ENCODE results near the gene BRD2.

BRD2 gene

DNA sequence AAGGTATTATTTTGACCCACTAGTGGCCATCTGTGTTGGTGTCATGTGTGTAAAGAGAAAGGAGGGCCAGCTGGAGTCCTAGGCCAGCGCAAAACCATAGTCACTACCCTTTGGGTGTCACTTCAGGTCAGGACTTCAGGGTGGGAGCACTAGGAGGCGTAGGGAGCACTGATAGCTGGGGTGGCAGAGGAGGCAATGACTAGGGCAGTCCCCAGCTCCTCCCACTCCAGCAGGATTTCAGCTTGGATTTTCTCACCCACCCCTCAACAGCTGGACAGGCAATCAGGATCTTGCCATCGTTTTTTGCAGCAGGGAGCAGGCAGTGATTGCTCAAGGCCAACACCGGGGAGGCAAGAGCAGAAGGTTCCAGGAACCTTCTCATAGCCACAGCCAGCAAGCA lies 45.2 kb downstream of the BRD2 start:
- H3K23ac ChIP-seq (ENCODE audit: low read depth, low read length, poor library complexity) = no peak overlapping the region
- no peak overlapping the region for H2AK5ac ChIP-seq (ENCODE audit: low read depth, low read length)
- no peak overlapping the region for H2BK5ac ChIP-seq (ENCODE audit: low read length)
- no peak for DNase-seq (ENCODE audit: low spot score)
- no peak overlapping the region for H4K91ac ChIP-seq (ENCODE audit: low read depth, low read length, poor library complexity)
- no peak overlapping the region for H3K9ac ChIP-seq (ENCODE audit: low read depth, low read length, poor library complexity)
- peaks cover 0 to 4% of the 10 kb centered on the region in 2 donors for H3K4me1 ChIP-seq (ENCODE audit: control insufficient read depth in 2 of 2, insufficient read depth in 1 of 2, low read depth in 1 of 2, low read length in 2 of 2)
- H3K9me3 ChIP-seq (replicated peaks in 1 of 2; ENCODE audit: control insufficient read depth in 2 of 2, insufficient read depth in 1 of 2, low read depth in 1 of 2, low read length in 2 of 2) = no peaks in the 10 kb centered on the region
- H3K4me3 ChIP-seq (ENCODE audit: low read length in 2 of 2) = no peak overlapping the region
- no peak overlapping the region for H3K27ac ChIP-seq (replicated peaks; ENCODE audit: low read length)
- no peak overlapping the region for H2BK15ac ChIP-seq (ENCODE audit: low read length)
- no peak overlapping the region for H2BK12ac ChIP-seq (ENCODE audit: low read length)
- no peak overlapping the region for H2BK120ac ChIP-seq (ENCODE audit: low read depth, low read length)
- H2AFZ ChIP-seq (ENCODE audit: low read length) = no peak overlapping the region
- no peak overlapping the region for H3K14ac ChIP-seq (ENCODE audit: low read length)
- H3K4me2 ChIP-seq (ENCODE audit: insufficient read depth, low read length, poor library complexity, severe bottlenecking) = no peak overlapping the region
- no CpG with 5 or more reads among the region's 4 CpGs for WGBS, 2 donors (ENCODE audit: extremely low coverage in 2 of 2, insufficient read length in 2 of 2, insufficient replicate concordance in 1 of 2)
- no peaks in the 10 kb centered on the region for H3K36me3 ChIP-seq (replicated peaks in 1 of 2; ENCODE audit: control insufficient read depth in 2 of 2, insufficient read depth in 2 of 2, low read length in 2 of 2)
- no peak overlapping the region for H3K18ac ChIP-seq (ENCODE audit: low read length)
- H3K27me3 ChIP-seq (ENCODE audit: control insufficient read depth in 3 of 3, insufficient read depth in 3 of 3, low read depth in 1 of 3, low read length in 3 of 3) = peaks cover 0 to 66% (median 0%) of the 10 kb centered on the region in 3 experiments
- no peak overlapping the region for H3K4ac ChIP-seq (ENCODE audit: low read length)
- H4K8ac ChIP-seq (ENCODE audit: low read depth, low read length) = no peak overlapping the region
- H3K79me1 ChIP-seq (ENCODE audit: low read depth, low read length) = no peaks in the 10 kb centered on the region

GRCh38 chr6:33014841-33015634 lies 46.6 kb downstream of the BRD2 start:
- Histone ChIP-seq H2BK15ac (ENCODE audit: low read length) (no peak overlapping the region), H3K14ac (ENCODE audit: low read length) (no peak overlapping the region), H3K27me3 (ENCODE audit: control insufficient read depth in 3 of 3, insufficient read depth in 3 of 3, low read depth in 1 of 3, low read length in 3 of 3) (peaks cover 0 to 71% (median 0%) of the 10 kb centered on the region in 3 experiments), H3K9ac (ENCODE audit: low read depth, low read length, poor library complexity) (no peak overlapping the region), H3K36me3 (replicated peaks in 1 of 2; ENCODE audit: control insufficient read depth in 2 of 2, insufficient read depth in 2 of 2, low read length in 2 of 2) (no peaks in the 10 kb centered on the region), H2AFZ (ENCODE audit: low read length) (peak overlapping the region; percentile 8), H3K4me2 (ENCODE audit: insufficient read depth, low read length, poor library complexity, severe bottlenecking) (no peak overlapping the region), H2BK5ac (ENCODE audit: low read length) (no peak overlapping the region), H3K4me1 (ENCODE audit: control insufficient read depth in 2 of 2, insufficient read depth in 1 of 2, low read depth in 1 of 2, low read length in 2 of 2) (no peaks in the 10 kb centered on the region), H2BK12ac (ENCODE audit: low read length) (no peak overlapping the region), H4K91ac (ENCODE audit: low read depth, low read length, poor library complexity) (no peak overlapping the region), H3K4me3 (ENCODE audit: low read length in 2 of 2) (no peak overlapping the region), H3K23ac (ENCODE audit: low read depth, low read length, poor library complexity) (no peak overlapping the region), H3K9me3 (replicated peaks in 1 of 2; ENCODE audit: control insufficient read depth in 2 of 2, insufficient read depth in 1 of 2, low read depth in 1 of 2, low read length in 2 of 2) (no peaks in the 10 kb centered on the region), H3K27ac (replicated peaks; ENCODE audit: low read length) (no peak overlapping the region), H2BK120ac (ENCODE audit: low read depth, low read length) (no peak overlapping the region), H2AK5ac (ENCODE audit: low read depth, low read length) (no peak overlapping the region), H4K8ac (ENCODE audit: low read depth, low read length) (no peak overlapping the region), H3K4ac (ENCODE audit: low read length) (no peak overlapping the region), H3K18ac (ENCODE audit: low read length) (no peak overlapping the region), H3K79me1 (ENCODE audit: low read depth, low read length) (no peaks in the 10 kb centered on the region)
- no CpG with 5 or more reads among the region's 6 CpGs for WGBS, 2 donors (ENCODE audit: extremely low coverage in 2 of 2, insufficient read length in 2 of 2, insufficient replicate concordance in 1 of 2)
- DNase-seq (ENCODE audit: low spot score) = peak; percentile 80

- Histone ChIP-seq H3K9me3 (replicated peaks in 1 of 2; ENCODE audit: control insufficient read depth in 2 of 2, insufficient read depth in 1 of 2, low read depth in 1 of 2, low read length in 2 of 2) (no peaks in the 10 kb centered on the region), H3K79me1 (ENCODE audit: low read depth, low read length) (no peaks in the 10 kb centered on the region), H2BK120ac (ENCODE audit: low read depth, low read length) (no peak overlapping the region), H4K8ac (ENCODE audit: low read depth, low read length) (no peak overlapping the region), H3K4me3 (ENCODE audit: low read length in 2 of 2) (peak overlapping the region in 1 of 2 donors; percentile 41), H3K14ac (ENCODE audit: low read length) (no peak overlapping the region), H3K4me2 (ENCODE audit: insufficient read depth, low read length, poor library complexity, severe bottlenecking) (no peak overlapping the region), H3K9ac (ENCODE audit: low read depth, low read length, poor library complexity) (no peak overlapping the region), H3K27me3 (ENCODE audit: control insufficient read depth in 3 of 3, insufficient read depth in 3 of 3, low read depth in 1 of 3, low read length in 3 of 3) (peaks cover 0 to 71% (median 0%) of the 10 kb centered on the region in 3 experiments), H3K27ac (replicated peaks; ENCODE audit: low read length) (no peak overlapping the region), H3K18ac (ENCODE audit: low read length) (peak overlapping the region; percentile 27), H2BK5ac (ENCODE audit: low read length) (no peak overlapping the region), H2BK12ac (ENCODE audit: low read length) (no peak overlapping the region), H2AFZ (ENCODE audit: low read length) (no peak overlapping the region), H3K36me3 (replicated peaks in 1 of 2; ENCODE audit: control insufficient read depth in 2 of 2, insufficient read depth in 2 of 2, low read length in 2 of 2) (no peaks in the 10 kb centered on the region), H2AK5ac (ENCODE audit: low read depth, low read length) (no peak overlapping the region), H3K23ac (ENCODE audit: low read depth, low read length, poor library complexity) (no peak overlapping the region), H4K91ac (ENCODE audit: low read depth, low read length, poor library complexity) (no peak overlapping the region), H3K4me1 (ENCODE audit: control insufficient read depth in 2 of 2, insufficient read depth in 1 of 2, low read depth in 1 of 2, low read length in 2 of 2) (no peaks in the 10 kb centered on the region), H2BK15ac (ENCODE audit: low read length) (no peak overlapping the region), H3K4ac (ENCODE audit: low read length) (no peak overlapping the region)
- WGBS, 2 donors (ENCODE audit: extremely low coverage in 2 of 2, insufficient read length in 2 of 2, insufficient replicate concordance in 1 of 2) = 100% methylated on average over 1 of the region's 11 CpGs; no CpG with 5 or more reads in 1 of the 2 donors
- DNase-seq (ENCODE audit: low spot score) = no peak
Observed at GRCh38 chr6:33015798-33016197, 47.4 kb downstream of the BRD2 start.

GRCh38 chr6:33017018-33017417 lies 48.6 kb downstream of the BRD2 start:
- peaks cover 0 to 67% (median 0%) of the 10 kb centered on the region in 3 experiments for H3K27me3 ChIP-seq (ENCODE audit: control insufficient read depth in 3 of 3, insufficient read depth in 3 of 3, low read depth in 1 of 3, low read length in 3 of 3)
- no peaks in the 10 kb centered on the region for H3K79me1 ChIP-seq (ENCODE audit: low read depth, low read length)
- H3K4me3 ChIP-seq (ENCODE audit: low read length in 2 of 2) = no peak overlapping the region
- no peak overlapping the region for H3K23ac ChIP-seq (ENCODE audit: low read depth, low read length, poor library complexity)
- no peak overlapping the region for H4K8ac ChIP-seq (ENCODE audit: low read depth, low read length)
- H3K14ac ChIP-seq (ENCODE audit: low read length) = no peak overlapping the region
- no CpG with 5 or more reads among the region's 4 CpGs for WGBS, 2 donors (ENCODE audit: extremely low coverage in 2 of 2, insufficient read length in 2 of 2, insufficient replicate concordance in 1 of 2)
- H3K18ac ChIP-seq (ENCODE audit: low read length) = no peak overlapping the region
- H2AK5ac ChIP-seq (ENCODE audit: low read depth, low read length) = no peak overlapping the region
- no peak for DNase-seq (ENCODE audit: low spot score)
- no peaks in the 10 kb centered on the region for H3K4me1 ChIP-seq (ENCODE audit: control insufficient read depth in 2 of 2, insufficient read depth in 1 of 2, low read depth in 1 of 2, low read length in 2 of 2)
- no peaks in the 10 kb centered on the region for H3K36me3 ChIP-seq (replicated peaks in 1 of 2; ENCODE audit: control insufficient read depth in 2 of 2, insufficient read depth in 2 of 2, low read length in 2 of 2)
- no peak overlapping the region for H4K91ac ChIP-seq (ENCODE audit: low read depth, low read length, poor library complexity)
- no peak overlapping the region for H2BK15ac ChIP-seq (ENCODE audit: low read length)
- no peak overlapping the region for H3K4ac ChIP-seq (ENCODE audit: low read length)
- H2BK12ac ChIP-seq (ENCODE audit: low read length) = no peak overlapping the region
- H3K9ac ChIP-seq (ENCODE audit: low read depth, low read length, poor library complexity) = no peak overlapping the region
- H3K27ac ChIP-seq (replicated peaks; ENCODE audit: low read length) = no peak overlapping the region
- H3K9me3 ChIP-seq (replicated peaks in 1 of 2; ENCODE audit: control insufficient read depth in 2 of 2, insufficient read depth in 1 of 2, low read depth in 1 of 2, low read length in 2 of 2) = no peaks in the 10 kb centered on the region
- H2BK5ac ChIP-seq (ENCODE audit: low read length) = no peak overlapping the region
- no peak overlapping the region for H2AFZ ChIP-seq (ENCODE audit: low read length)
- no peak overlapping the region for H3K4me2 ChIP-seq (ENCODE audit: insufficient read depth, low read length, poor library complexity, severe bottlenecking)
- H2BK120ac ChIP-seq (ENCODE audit: low read depth, low read length) = no peak overlapping the region

Data from neuronal stem cell (in vitro differentiated cells).